Calu3 (cell line): ENCODE measurements around the gene SPINT1. TPM values are rescaled to one million over a fixed set of nuclear protein-coding genes. Genes with fewer than 3 reads are reported as not detected.

Source experiments
- BruUV-seq: library from RNA; stranded (reverse); fragments of 400-500 nt; replicated peaks from 2 replicates; lab custom pipeline; 2021; lab: Mats Ljungman, UMichigan
- CTCF ChIA-PET: fragments of 300-600 bp; sonication (Branson Sonifier 250); formaldehyde crosslinking; loops from one replicate; lab custom pipeline; 2022; ENCODE audit warnings: antibody characterized with exemption; lab: Charles Lee
- DNase-seq: peaks from one replicate; pipeline ENCODE4 v3.0.0; 2022
- H3K27ac Mint-ChIP-seq: one replicate; pipeline ENCODE4 v1.8.0; 2022; ENCODE audit warnings: mixed read lengths; ENCODE audit not compliant: unreplicated experiment
- H3K27me3 Mint-ChIP-seq: one replicate; pipeline ENCODE4 v1.8.0; 2022; ENCODE audit warnings: mixed read lengths; ENCODE audit not compliant: unreplicated experiment
- H3K36me3 Mint-ChIP-seq: one replicate; pipeline ENCODE4 v1.8.0; 2022; ENCODE audit warnings: mild to moderate bottlenecking, moderate library complexity, mixed read lengths; ENCODE audit not compliant: insufficient read depth, unreplicated experiment
- H3K4me1 Mint-ChIP-seq: one replicate; pipeline ENCODE4 v1.8.0; 2022; ENCODE audit warnings: mild to moderate bottlenecking, low read depth, mixed read lengths; ENCODE audit not compliant: unreplicated experiment
- H3K4me3 Mint-ChIP-seq: one replicate; pipeline ENCODE4 v1.8.0; 2022; ENCODE audit warnings: mild to moderate bottlenecking, low read depth, moderate library complexity, mixed read lengths; ENCODE audit not compliant: unreplicated experiment
- H3K9me3 Mint-ChIP-seq: one replicate; pipeline ENCODE4 v1.8.0; 2022; ENCODE audit warnings: low read depth, mixed read lengths; ENCODE audit not compliant: unreplicated experiment
- intact Hi-C: fragments of 100-400 bp; cut with micrococcal nuclease; formaldehyde crosslinking; loops from one replicate; pipeline ENCODE4 v1.10.0; 2022; ENCODE audit not compliant: unreplicated experiment
- total RNA-seq: library from RNA; stranded (reverse); gene quantifications from 2 replicates; pipeline ENCODE4 v1.2.3, GENCODE V29; 2022
- TF ChIP-seq, protein P1 (sequence below): fragments of 200-600 bp; IDR thresholded peaks from one replicate; pipeline ENCODE4 v1.8.0; 2022; ENCODE audit warnings: antibody characterized with exemption; ENCODE audit not compliant: unreplicated experiment

Gene SPINT1
- total RNA-seq, 1 experiment from 2014 or later: 93.7 TPM

DNA sequence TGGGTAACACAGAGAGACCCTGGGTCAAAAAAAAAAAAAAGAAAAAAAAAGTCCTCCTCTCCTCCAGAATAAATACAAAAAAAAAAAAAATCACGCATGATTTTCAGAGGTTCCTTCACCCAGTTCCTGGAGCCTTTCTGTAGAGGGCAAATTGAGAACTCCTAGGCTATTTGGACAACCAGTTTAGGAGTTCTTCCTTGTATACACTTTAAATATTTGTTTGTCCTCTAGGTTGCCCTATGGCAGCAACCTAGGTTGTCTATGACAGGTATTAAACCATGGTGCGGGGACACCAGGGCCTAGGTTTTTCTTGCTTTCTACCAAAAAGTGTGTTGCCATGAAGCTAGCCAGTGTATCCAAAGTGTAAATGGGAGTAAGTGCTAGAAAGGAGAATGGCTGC lies 40.8 kb upstream of the SPINT1 start:
- no peaks in the 10 kb centered on the region for H3K27me3 Mint-ChIP-seq
- intact Hi-C loops: no loop called here
- BruUV-seq: no TSS peak
- CTCF ChIA-PET: no interaction called here
- peaks cover 13% of the 10 kb centered on the region for H3K36me3 Mint-ChIP-seq
- TF ChIP-seq, protein P1, sequence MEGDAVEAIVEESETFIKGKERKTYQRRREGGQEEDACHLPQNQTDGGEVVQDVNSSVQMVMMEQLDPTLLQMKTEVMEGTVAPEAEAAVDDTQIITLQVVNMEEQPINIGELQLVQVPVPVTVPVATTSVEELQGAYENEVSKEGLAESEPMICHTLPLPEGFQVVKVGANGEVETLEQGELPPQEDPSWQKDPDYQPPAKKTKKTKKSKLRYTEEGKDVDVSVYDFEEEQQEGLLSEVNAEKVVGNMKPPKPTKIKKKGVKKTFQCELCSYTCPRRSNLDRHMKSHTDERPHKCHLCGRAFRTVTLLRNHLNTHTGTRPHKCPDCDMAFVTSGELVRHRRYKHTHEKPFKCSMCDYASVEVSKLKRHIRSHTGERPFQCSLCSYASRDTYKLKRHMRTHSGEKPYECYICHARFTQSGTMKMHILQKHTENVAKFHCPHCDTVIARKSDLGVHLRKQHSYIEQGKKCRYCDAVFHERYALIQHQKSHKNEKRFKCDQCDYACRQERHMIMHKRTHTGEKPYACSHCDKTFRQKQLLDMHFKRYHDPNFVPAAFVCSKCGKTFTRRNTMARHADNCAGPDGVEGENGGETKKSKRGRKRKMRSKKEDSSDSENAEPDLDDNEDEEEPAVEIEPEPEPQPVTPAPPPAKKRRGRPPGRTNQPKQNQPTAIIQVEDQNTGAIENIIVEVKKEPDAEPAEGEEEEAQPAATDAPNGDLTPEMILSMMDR: no peak
- H3K9me3 Mint-ChIP-seq: no peaks in the 10 kb centered on the region
- H3K4me1 Mint-ChIP-seq: no peaks in the 10 kb centered on the region
- no peak for DNase-seq
- H3K27ac Mint-ChIP-seq: no peak overlapping the region
- no peak overlapping the region for H3K4me3 Mint-ChIP-seq

DNA sequence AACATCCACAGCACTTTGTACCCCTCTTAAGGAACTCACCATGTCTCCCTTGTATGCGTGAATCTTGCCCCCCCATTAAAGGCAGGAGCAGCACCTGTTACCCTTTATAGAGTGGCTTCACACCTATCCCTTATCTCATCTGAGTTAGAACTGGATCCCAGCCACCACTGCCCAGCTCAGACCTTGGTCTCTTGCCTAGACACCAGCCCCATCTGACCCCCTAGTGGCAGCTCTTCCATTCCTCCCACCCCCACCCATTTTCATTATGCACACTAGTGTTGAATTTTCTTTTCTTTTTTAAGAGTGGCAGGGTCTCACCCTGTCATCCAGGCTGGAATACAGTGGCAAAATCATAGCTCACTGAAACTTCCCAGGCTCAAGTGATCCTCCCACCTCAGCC lies 40.2 kb upstream of the SPINT1 start:
- no peak for DNase-seq
- intact Hi-C loops: no loop called here
- BruUV-seq: no TSS peak
- Mint-ChIP-seq H3K27ac (no peak overlapping the region), H3K9me3 (no peaks in the 10 kb centered on the region), H3K4me1 (no peaks in the 10 kb centered on the region), H3K4me3 (no peak overlapping the region), H3K27me3 (no peaks in the 10 kb centered on the region), H3K36me3 (peaks cover 13% of the 10 kb centered on the region)
- TF ChIP-seq, protein P1: no peak
- CTCF ChIA-PET: no interaction called here

DNA sequence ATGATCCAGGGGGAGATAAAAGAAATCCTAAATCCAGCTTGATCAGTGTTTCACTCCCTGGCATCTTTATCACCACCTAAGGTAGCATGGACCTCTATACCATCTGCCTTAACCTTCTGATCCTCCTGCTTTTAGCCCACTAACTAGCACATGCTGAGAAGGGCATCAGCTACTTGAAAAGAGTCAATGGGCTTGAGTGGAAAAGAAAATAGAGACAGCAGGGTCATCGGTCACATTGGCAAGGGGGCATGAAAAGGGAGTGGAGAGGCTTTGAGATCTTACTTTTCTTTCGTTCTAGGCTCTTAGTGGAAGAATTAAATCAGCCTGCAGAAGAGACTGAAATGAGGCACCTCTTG lies 37.2 kb upstream of the SPINT1 start:
- CTCF ChIA-PET: interaction anchor here (0.5 to 1.0 kb wide), 2 partner anchors 11 to 51 kb away, joined by 3 to 4 read pairs; no protein-coding TSS in a partner anchor
- Mint-ChIP-seq H3K27ac (peak overlapping the region; percentile 66), H3K4me1 (no peaks in the 10 kb centered on the region), H3K36me3 (peaks cover 13% of the 10 kb centered on the region), H3K27me3 (no peaks in the 10 kb centered on the region), H3K4me3 (peak overlapping the region; percentile 90), H3K9me3 (no peaks in the 10 kb centered on the region)
- TF ChIP-seq, protein P1: no peak
- BruUV-seq: no TSS peak
- no peak for DNase-seq
- intact Hi-C loops: no loop called here

DNA sequence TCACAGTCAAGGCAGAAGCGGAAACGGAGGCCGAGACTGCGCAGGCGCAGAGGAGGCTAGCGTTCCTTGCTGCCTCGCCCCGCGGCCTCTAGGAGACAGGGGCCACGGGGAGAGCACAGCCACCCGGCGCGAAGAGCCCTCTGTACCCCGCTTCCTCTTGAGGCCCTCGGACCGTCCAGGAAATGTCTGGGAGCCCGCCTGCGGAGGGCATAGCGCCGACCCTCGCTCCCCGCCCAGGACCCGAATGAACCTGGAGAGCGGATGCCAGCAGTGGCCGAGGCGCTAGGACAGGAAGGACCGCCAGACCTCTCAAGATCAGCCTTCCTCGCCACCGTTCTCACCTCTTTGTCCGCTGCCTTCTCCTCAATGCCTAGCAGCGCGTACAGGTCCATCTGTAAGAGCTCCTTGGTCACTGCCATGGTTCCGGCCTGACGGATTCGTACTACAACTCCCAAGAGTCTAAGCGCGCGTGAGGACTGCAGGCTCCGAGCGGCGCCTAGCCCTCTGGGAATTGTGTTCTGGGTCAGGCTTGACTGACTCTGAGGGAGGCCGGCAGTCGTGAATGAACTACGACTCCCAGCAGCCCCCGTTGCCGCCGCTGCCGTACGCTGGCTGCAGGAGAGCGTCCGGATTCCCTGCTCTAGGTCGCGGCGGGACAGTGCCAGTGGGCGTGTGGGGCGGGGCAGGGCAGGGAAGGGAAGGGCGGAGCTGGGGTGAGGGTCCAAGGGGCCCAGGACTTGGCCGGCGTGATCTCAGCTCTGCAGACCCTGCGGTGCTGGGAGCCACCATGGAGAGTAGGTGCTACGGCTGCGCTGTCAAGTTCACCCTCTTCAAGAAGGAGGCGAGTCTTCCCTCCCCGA lies 36.6 kb upstream of the SPINT1 start, which contains the start of the genes DNAJC17 and ZFYVE19:
Gene DNAJC17 (minus strand): TSS at position 446 of the 860 bp plus-strand sequence. CDS start 27 bp downstream, at position 419.
Gene ZFYVE19 (plus strand): TSS at position 62 of the 860 bp plus-strand sequence. CDS start 501 bp downstream, at position 563.
- DNase-seq: peak; percentile 88
- Mint-ChIP-seq H3K4me1 (no peaks in the 10 kb centered on the region), H3K9me3 (no peaks in the 10 kb centered on the region), H3K4me3 (peak within 1 kb of the TSS; percentile 90), H3K27ac (peak within 1 kb of the TSS; percentile 67), H3K36me3 (peaks cover 13% of the 10 kb centered on the region), H3K27me3 (no peaks in the 10 kb centered on the region)
- TSS peak; percentile 73 for BruUV-seq
- CTCF ChIA-PET: interaction anchor here (0.5 to 1.0 kb wide), 2 partner anchors 11 to 50 kb away, joined by 3 to 4 read pairs; no protein-coding TSS in a partner anchor
- TF ChIP-seq, protein P1: no peak
- intact Hi-C loops: no loop called here
